HG03039 (cell line): ENCODE measurements around the gene DXO.

Experiments used
- ATAC-seq: cut with Tn5 transposase; IDR thresholded peaks from one replicate; pipeline ENCODE4 v1.9.1; 2021; ENCODE audit warnings: mild to moderate bottlenecking, moderate library complexity; ENCODE audit not compliant: unreplicated experiment

The DXO gene

GRCh38 chr6:31958741-31959739 is 12.9 kb downstream of the DXO start, which contains the start of the genes NELFE and SKIC2:
NELFE (minus strand) TSS chr6:31958971; CDS start chr6:31958446, 525 bp downstream.
SKIC2 (plus strand) TSS chr6:31959175; CDS start chr6:31959193, 18 bp downstream.
- peak; percentile 88 for ATAC-seq

GRCh38 chr6:31958412-31958740 is 13.6 kb downstream of the DXO start:
- ATAC-seq, result peak; percentile 1

- no peak for ATAC-seq
Measured at GRCh38 chr6:31956796-31957195, 15.1 kb downstream of the DXO start.

- no peak for ATAC-seq
Measured at GRCh38 chr6:31954511-31954910, 17.4 kb downstream of the DXO start.

- ATAC-seq, result no peak
Measured at GRCh38 chr6:31952890-31953289, 19.0 kb downstream of the DXO start.

GRCh38 chr6:31952140-31952805 is 19.7 kb downstream of the DXO start:
- ATAC-seq, result no peak

GRCh38 chr6:31949926-31950548 is 21.9 kb downstream of the DXO start:
- no peak for ATAC-seq

GRCh38 chr6:31948753-31949413 is 23.1 kb downstream of the DXO start:
- ATAC-seq, result no peak

GRCh38 chr6:31948306-31948705 is 23.6 kb downstream of the DXO start:
- no peak for ATAC-seq

- no peak for ATAC-seq
Measured at GRCh38 chr6:31947864-31948263, 24.1 kb downstream of the DXO start.

GRCh38 chr6:31947070-31947675 is 24.8 kb downstream of the DXO start:
- no peak for ATAC-seq

GRCh38 chr6:31946370-31946885 is 25.5 kb downstream of the DXO start:
- ATAC-seq, result no peak

GRCh38 chr6:31945507-31946369 is 26.2 kb downstream of the DXO start, which contains the start of gene CFB:
CFB (plus strand) TSS chr6:31946095; CDS start chr6:31946222, 127 bp downstream.
- no peak for ATAC-seq

- no peak for ATAC-seq
Measured at GRCh38 chr6:31945154-31945506, 26.8 kb downstream of the DXO start.

GRCh38 chr6:31943742-31944141 is 28.2 kb downstream of the DXO start:
- no peak for ATAC-seq

GRCh38 chr6:31940256-31940664 is 31.7 kb downstream of the DXO start:
- no peak for ATAC-seq

GRCh38 chr6:31935823-31936222 is 36.1 kb downstream of the DXO start:
- no peak for ATAC-seq

- ATAC-seq, result no peak
Measured at GRCh38 chr6:31935021-31935420, 36.9 kb downstream of the DXO start.

- ATAC-seq, result no peak
Measured at GRCh38 chr6:31933537-31933936, 38.4 kb downstream of the DXO start.
